Thyroid gland (tissue), 4 donors: Measurements from ENCODE around the gene ID3.
"Not testable (repeated sequence)": the region's sequence is repeated elsewhere in the genome, so short reads cannot be mapped to it uniquely, and the experiment has no call there.

Source experiments
- POLR2A ChIP-seq, 2 donors: fragments of 450-650 bp; IDR thresholded peaks; one replicate each; pipeline ENCODE4 v1.6.1; 2017; ENCODE audit warnings: antibody characterized with exemption in 2 of 2, mild to moderate bottlenecking in 2 of 2, moderate library complexity in 1 of 2
- TF ChIP-seq, protein P1 (sequence below), 6 experiments: fragments of 200-600 bp in 3 of 6; fragments of 450-650 bp in 3 of 6; sonication (generic) in 3 of 6; IDR thresholded peaks; one replicate each; pipeline ENCODE4 v1.5.1; 2016 to 2019; ENCODE audit warnings: antibody characterized with exemption in 6 of 6, mild to moderate bottlenecking in 2 of 6, inconsistent platforms in 1 of 6, moderate library complexity in 1 of 6

- TF ChIP-seq, protein P1, sequence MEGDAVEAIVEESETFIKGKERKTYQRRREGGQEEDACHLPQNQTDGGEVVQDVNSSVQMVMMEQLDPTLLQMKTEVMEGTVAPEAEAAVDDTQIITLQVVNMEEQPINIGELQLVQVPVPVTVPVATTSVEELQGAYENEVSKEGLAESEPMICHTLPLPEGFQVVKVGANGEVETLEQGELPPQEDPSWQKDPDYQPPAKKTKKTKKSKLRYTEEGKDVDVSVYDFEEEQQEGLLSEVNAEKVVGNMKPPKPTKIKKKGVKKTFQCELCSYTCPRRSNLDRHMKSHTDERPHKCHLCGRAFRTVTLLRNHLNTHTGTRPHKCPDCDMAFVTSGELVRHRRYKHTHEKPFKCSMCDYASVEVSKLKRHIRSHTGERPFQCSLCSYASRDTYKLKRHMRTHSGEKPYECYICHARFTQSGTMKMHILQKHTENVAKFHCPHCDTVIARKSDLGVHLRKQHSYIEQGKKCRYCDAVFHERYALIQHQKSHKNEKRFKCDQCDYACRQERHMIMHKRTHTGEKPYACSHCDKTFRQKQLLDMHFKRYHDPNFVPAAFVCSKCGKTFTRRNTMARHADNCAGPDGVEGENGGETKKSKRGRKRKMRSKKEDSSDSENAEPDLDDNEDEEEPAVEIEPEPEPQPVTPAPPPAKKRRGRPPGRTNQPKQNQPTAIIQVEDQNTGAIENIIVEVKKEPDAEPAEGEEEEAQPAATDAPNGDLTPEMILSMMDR (IDR thresholded peaks at IDR 0.05), result not testable (repeated sequence)
- not testable (repeated sequence) for TF ChIP-seq POLR2A (IDR thresholded peaks at IDR 0.05)
These were observed 16.4 kb downstream of the ID3 start for GRCh38 chr1:23542940-23543339.
